Stimulated activated CD4-positive, alpha-beta T cell treated with anti-CD3 and anti-CD28 coated beads, TNF-alpha, amount 100 ng/mL, for 24 hours (primary cell): Measurements from ENCODE around the gene S1PR1.
"Not testable (repeated sequence)": the region's sequence is repeated elsewhere in the genome, so short reads cannot be mapped to it uniquely, and the experiment has no call there.

Source experiments
- DNase-seq, 3 experiments: peaks; one replicate each; pipeline ENCODE4 v3.0.0-alpha.2; 2020; ENCODE audit warnings: low read depth in 3 of 3

The S1PR1 gene

GRCh38 chr1:101219924-101220870 is 16.6 kb upstream of the S1PR1 start:
- DNase-seq: no peak

GRCh38 chr1:101220906-101221305 is 15.9 kb upstream of the S1PR1 start:
- DNase-seq: no peak

- DNase-seq: no peak
Measured at GRCh38 chr1:101221945-101222429, 14.8 kb upstream of the S1PR1 start.

- no peak for DNase-seq
Measured at GRCh38 chr1:101227837-101228236, 9.0 kb upstream of the S1PR1 start.

GRCh38 chr1:101228424-101229134 is 8.2 kb upstream of the S1PR1 start:
- DNase-seq: no peak

- DNase-seq: not testable (repeated sequence)
Measured at GRCh38 chr1:101232182-101232581, 4.6 kb upstream of the S1PR1 start.

- no peak for DNase-seq
Measured at GRCh38 chr1:101233495-101233894, 3.3 kb upstream of the S1PR1 start.

GRCh38 chr1:101235216-101235695 is 1.6 kb upstream of the S1PR1 start:
- peak in 1 of 3 experiments; percentile 21 for DNase-seq

GRCh38 chr1:101235696-101236515 is 913 bp upstream of the S1PR1 start:
- peak in 2 of 3 experiments; percentile 52 to 76 for DNase-seq

GRCh38 chr1:101237229-101237837 is 514 bp downstream of the S1PR1 start:
- no peak for DNase-seq

GRCh38 chr1:101238031-101238628 is 1.3 kb downstream of the S1PR1 start:
- peak in 2 of 3 experiments; percentile 45 to 78 for DNase-seq

GRCh38 chr1:101238681-101239094 is 1.9 kb downstream of the S1PR1 start:
- DNase-seq: peak; percentile 77 to 89 (median 86)

GRCh38 chr1:101239095-101240040 is 2.5 kb downstream of the S1PR1 start:
- peak in 1 of 3 experiments; percentile 60 for DNase-seq

GRCh38 chr1:101240041-101240430 is 3.2 kb downstream of the S1PR1 start:
- no peak for DNase-seq

- no peak for DNase-seq
Measured at GRCh38 chr1:101241485-101242225, 4.8 kb downstream of the S1PR1 start.

- DNase-seq: no peak
Measured at GRCh38 chr1:101242324-101243050, 5.7 kb downstream of the S1PR1 start.

- no peak for DNase-seq
Measured at GRCh38 chr1:101243751-101244150, 6.9 kb downstream of the S1PR1 start.

- DNase-seq: no peak
Measured at GRCh38 chr1:101244842-101245241, 8.0 kb downstream of the S1PR1 start.
